Common myeloid progenitor, CD34-positive (primary cell): ENCODE results near the gene FCHO2.

Source experiments
- CTCF ChIA-PET: fragments of 350-600 bp; sonication (Branson Sonifier 250); formaldehyde crosslinking; loops from one replicate; lab custom pipeline; 2021; ENCODE audit warnings: antibody characterized with exemption; lab: Charles Lee
- POLR2A ChIA-PET: fragments of 350-600 bp; sonication (Branson Sonifier 250); formaldehyde crosslinking; loops from one replicate; lab custom pipeline; 2021; ENCODE audit warnings: antibody characterized with exemption; lab: Charles Lee
- DNase-seq, 3 donors: peaks; one replicate each; pipeline versions ENCODE4 v3.0.0 to v3.0.0-alpha.2; 2013
- H3K27ac ChIP-seq, 2 experiments: 1 replicate in 1 of 2; 2 replicates in 1 of 2; pipeline ENCODE4 v1.7.0; 2013; ENCODE audit warnings: inconsistent platforms in 2 of 2, low read length in 2 of 2, mild to moderate bottlenecking in 2 of 2, low read depth in 1 of 2, moderate library complexity in 1 of 2; ENCODE audit not compliant: severe bottlenecking in 2 of 2, insufficient read depth in 1 of 2, poor library complexity in 1 of 2
- H3K27me3 ChIP-seq, 5 experiments: replicated peaks in 2 of 5; 1 replicate in 3 of 5; 2 replicates in 2 of 5; pipeline versions ENCODE4 v1.6.1 to v1.7.0; 2013; ENCODE audit warnings: low read length in 4 of 5, mild to moderate bottlenecking in 2 of 5, moderate library complexity in 2 of 5, inconsistent platforms in 1 of 5; ENCODE audit not compliant: insufficient read depth in 5 of 5, control insufficient read depth in 4 of 5
- H3K36me3 ChIP-seq, 4 experiments: 1 replicate in 2 of 4; 2 replicates in 2 of 4; pipeline versions ENCODE4 v1.6.1 to v1.7.0; 2013; ENCODE audit warnings: low read length in 3 of 4, control low read depth in 1 of 4, mild to moderate bottlenecking in 1 of 4; ENCODE audit not compliant: control insufficient read depth in 4 of 4, insufficient read depth in 4 of 4
- H3K4me1 ChIP-seq, 4 experiments: 1 replicate in 3 of 4; 2 replicates in 1 of 4; pipeline versions ENCODE4 v1.6.1 to v1.7.1; 2013; ENCODE audit warnings: low read length in 3 of 4, mild to moderate bottlenecking in 3 of 4, control low read depth in 1 of 4, inconsistent platforms in 1 of 4, moderate library complexity in 1 of 4; ENCODE audit not compliant: control insufficient read depth in 4 of 4, insufficient read depth in 4 of 4; ENCODE audit errors: control extremely low read depth in 1 of 4
- H3K4me3 ChIP-seq, 7 experiments: 1 replicate in 4 of 7; 2 replicates in 3 of 7; pipeline versions ENCODE4 v1.5.1 to v1.7.0; 2013; ENCODE audit warnings: mild to moderate bottlenecking in 7 of 7, low read length in 6 of 7, moderate library complexity in 6 of 7, inconsistent platforms in 2 of 7, low read depth in 2 of 7, control low read depth in 1 of 7; ENCODE audit not compliant: insufficient read depth in 4 of 7, control insufficient read depth in 1 of 7; ENCODE audit errors: extremely low read depth in 1 of 7
- H3K9me3 ChIP-seq, 5 experiments: 1 replicate in 4 of 5; 2 replicates in 1 of 5; pipeline versions ENCODE4 v1.6.1 to v1.7.1; 2013; ENCODE audit warnings: low read length in 4 of 5, mild to moderate bottlenecking in 2 of 5, inconsistent platforms in 1 of 5, low read depth in 1 of 5, moderate library complexity in 1 of 5; ENCODE audit not compliant: control insufficient read depth in 4 of 5, insufficient read depth in 2 of 5; ENCODE audit errors: control extremely low read depth in 1 of 5
- WGBS: methylation state at CpG from one replicate; pipeline ENCODE4 v1.1.5; 2013; ENCODE audit not compliant: insufficient coverage; 5-methylcytosine and 5-hydroxymethylcytosine counted together

The FCHO2 gene

GRCh38 chr5:72940082-72940481, 15.8 kb upstream of the FCHO2 start:
- no peaks in the 10 kb centered on the region for H3K27me3 ChIP-seq
- peaks cover 0 to 5% (median 4%) of the 10 kb centered on the region in 4 experiments for H3K4me1 ChIP-seq
- WGBS, result 86% methylated on average over 1 of the region's 4 CpGs
- no peak overlapping the region for H3K4me3 ChIP-seq
- H3K36me3 ChIP-seq, result no peaks in the 10 kb centered on the region
- ChIA-PET CTCF (no interaction called here), POLR2A (no interaction called here)
- DNase-seq, result no peak
- H3K9me3 ChIP-seq, result peaks cover 0 to 3% (median 0%) of the 10 kb centered on the region in 5 experiments
- H3K27ac ChIP-seq, result no peak overlapping the region

GRCh38 chr5:72943307-72943706, 12.5 kb upstream of the FCHO2 start:
- Histone ChIP-seq H3K4me3 (no peak overlapping the region), H3K27ac (no peak overlapping the region), H3K9me3 (no peaks in the 10 kb centered on the region), H3K27me3 (no peaks in the 10 kb centered on the region), H3K4me1 (peaks cover 0 to under 1% (median 0%) of the 10 kb centered on the region in 4 experiments), H3K36me3 (no peaks in the 10 kb centered on the region)
- POLR2A ChIA-PET, result no interaction called here
- DNase-seq, result no peak
- CTCF ChIA-PET, result interaction anchor here (1.2 kb wide), 1 partner anchor 10 kb away, joined by 3 read pairs; no protein-coding TSS in a partner anchor

DNA sequence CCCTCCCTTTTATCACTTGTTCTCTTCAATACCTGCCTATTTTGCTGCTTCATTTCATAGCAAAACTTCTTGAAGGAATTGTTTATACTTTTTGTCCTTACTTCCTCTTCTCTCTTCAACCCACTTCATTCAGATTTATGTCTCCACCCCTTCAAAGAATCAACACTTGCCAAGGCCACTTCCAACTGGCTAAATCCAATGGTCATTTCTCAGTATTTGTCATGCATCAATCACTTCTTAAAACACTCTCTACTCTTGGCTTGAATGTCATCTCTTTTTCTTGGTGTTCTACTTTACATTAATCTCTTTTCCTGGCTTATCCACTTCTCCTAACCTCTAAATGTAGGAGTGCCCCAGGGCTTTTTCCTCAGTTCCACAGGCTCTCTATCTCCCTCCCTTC, 8.3 kb upstream of the FCHO2 start:
- Histone ChIP-seq H3K27me3 (no peaks in the 10 kb centered on the region), H3K4me3 (no peak overlapping the region), H3K4me1 (no peaks in the 10 kb centered on the region), H3K9me3 (no peaks in the 10 kb centered on the region), H3K27ac (no peak overlapping the region), H3K36me3 (no peaks in the 10 kb centered on the region)
- POLR2A ChIA-PET, result no interaction called here
- DNase-seq, result no peak
- CTCF ChIA-PET, result no interaction called here

- Histone ChIP-seq H3K4me3 (no peak overlapping the region), H3K4me1 (no peaks in the 10 kb centered on the region), H3K9me3 (no peaks in the 10 kb centered on the region), H3K27me3 (peaks cover 0 to 3% (median 0%) of the 10 kb centered on the region in 5 experiments), H3K27ac (no peak overlapping the region), H3K36me3 (no peaks in the 10 kb centered on the region)
- DNase-seq, result no peak
- POLR2A ChIA-PET, result no interaction called here
- CTCF ChIA-PET, result no interaction called here
Observed at GRCh38 chr5:72949481-72949880, 6.4 kb upstream of the FCHO2 start.

DNA sequence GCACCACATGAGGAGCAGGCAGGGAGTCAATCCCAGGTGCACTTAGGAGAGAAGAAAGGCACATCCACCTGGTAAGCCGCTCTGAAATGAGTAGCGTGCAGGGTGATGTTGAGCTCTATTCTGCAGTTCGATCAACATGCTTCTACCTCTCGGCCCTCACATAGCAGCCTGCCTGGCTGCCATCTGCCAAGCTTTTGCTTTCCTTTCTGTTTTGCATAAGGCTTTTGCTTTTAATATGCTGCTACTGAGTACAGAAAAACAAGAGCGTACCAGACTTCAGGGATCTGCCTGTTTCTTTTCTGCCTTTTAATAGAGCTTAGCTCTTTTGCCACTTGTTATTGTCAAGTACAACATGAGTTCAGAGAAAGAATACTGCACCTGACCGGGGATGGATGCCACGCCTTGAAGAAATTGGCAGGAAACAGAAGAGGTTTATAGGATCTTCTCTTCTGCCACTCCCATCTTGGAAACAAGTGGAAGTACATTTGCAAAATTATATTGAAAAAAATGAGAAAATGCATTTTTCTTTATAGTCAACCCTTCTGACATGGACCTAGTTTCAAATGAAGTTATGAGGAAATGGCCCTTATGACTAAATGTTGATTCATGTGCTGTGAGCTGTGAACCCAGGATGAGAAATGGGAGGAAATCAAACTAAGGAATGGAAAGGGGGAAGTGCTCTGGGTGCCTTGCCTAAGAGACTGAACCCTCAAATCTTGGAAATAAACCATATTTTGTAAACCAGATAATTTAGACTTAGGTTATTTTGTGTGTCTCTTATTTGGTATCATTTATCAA, 4.0 kb upstream of the FCHO2 start:
- no peaks in the 10 kb centered on the region for H3K36me3 ChIP-seq
- ChIA-PET CTCF (no interaction called here), POLR2A (no interaction called here)
- no peaks in the 10 kb centered on the region for H3K9me3 ChIP-seq
- no peak for DNase-seq
- peaks cover 3 to 11% (median 7%) of the 10 kb centered on the region in 4 experiments for H3K4me1 ChIP-seq
- H3K27me3 ChIP-seq, result peaks cover 0 to 9% (median 0%) of the 10 kb centered on the region in 5 experiments
- no peak overlapping the region for H3K4me3 ChIP-seq
- 99% methylated on average over 7 of the region's 7 CpGs for WGBS
- no peak overlapping the region for H3K27ac ChIP-seq

DNA sequence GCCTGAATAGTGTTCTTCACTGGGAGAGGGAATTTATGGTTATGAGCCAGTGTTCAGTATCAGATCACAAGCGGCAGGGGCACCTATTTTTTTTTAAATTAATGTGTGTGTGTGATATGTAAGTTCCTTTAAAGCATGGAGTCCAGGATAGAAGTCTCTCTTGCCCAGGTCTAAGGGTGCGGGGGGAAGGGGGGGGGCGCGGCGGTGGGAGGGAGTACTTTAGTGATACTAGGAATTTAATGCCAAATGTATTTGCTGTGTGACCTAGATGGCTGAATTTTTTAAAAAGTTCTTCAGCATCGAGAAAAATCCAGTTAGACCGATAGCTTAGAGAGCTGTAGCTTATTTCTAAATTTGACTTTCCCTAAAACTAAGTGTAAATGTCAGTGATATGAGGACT, 1.5 kb upstream of the FCHO2 start:
- Histone ChIP-seq H3K36me3 (no peaks in the 10 kb centered on the region), H3K27me3 (peaks cover 0 to 9% (median 0%) of the 10 kb centered on the region in 5 experiments), H3K27ac (no peak overlapping the region), H3K4me3 (no peak overlapping the region), H3K4me1 (peaks cover 8 to 18% (median 9%) of the 10 kb centered on the region in 4 experiments), H3K9me3 (peaks cover 0 to 5% (median 0%) of the 10 kb centered on the region in 5 experiments)
- no peak for DNase-seq
- ChIA-PET POLR2A (no interaction called here), CTCF (no interaction called here)
- 100% methylated on average over 2 of the region's 7 CpGs for WGBS

GRCh38 chr5:72955143-72955767, 586 bp upstream of the FCHO2 start:
- Histone ChIP-seq H3K36me3 (no peaks in the 10 kb centered on the region), H3K27me3 (peaks cover 0 to 9% (median 0%) of the 10 kb centered on the region in 5 experiments), H3K27ac (peak overlapping the region in 1 of 2 experiments; percentile 73), H3K4me3 (peak overlapping the region; percentile 77 to 94 (median 86)), H3K9me3 (peaks cover 0 to 5% (median 0%) of the 10 kb centered on the region in 5 experiments), H3K4me1 (peaks cover 8 to 18% (median 9%) of the 10 kb centered on the region in 4 experiments)
- WGBS, result 2% methylated on average over 30 of the region's 33 CpGs
- peak in 1 of 3 donors; percentile 17 for DNase-seq
- CTCF ChIA-PET, result interaction anchor here (0.8 to 1.7 kb wide), 3 partner anchors 10 to 1911 kb away, joined by 3 to 6 read pairs (median 4); no protein-coding TSS in a partner anchor
- POLR2A ChIA-PET, result no interaction called here
